ENCODE data around the gene DYRK1B. TPM values are rescaled to one million over a fixed set of nuclear protein-coding genes. Genes with fewer than 3 reads are reported as not detected.
A peak's percentile ranks its signal among the peaks of the same experiment; 100 is the strongest.

DYRK1B gene
- total and polyA plus RNA-seq, 2 experiments from 2014 or later = 19.2 to 31.4 TPM

- Histone ChIP-seq H3K4me3 (no peak overlapping the region), H3K27ac (no peak overlapping the region), H3K9me3 (ENCODE audit: low read depth) (no peaks in the 10 kb centered on the region), H3K27me3 (no peaks in the 10 kb centered on the region), H3K36me3 (peaks cover 22% of the 10 kb centered on the region), H3K4me1 (ENCODE audit: low read depth) (no peaks in the 10 kb centered on the region)
- TF ChIP-seq CTCF (IDR thresholded peaks at IDR 0.05; ENCODE audit: low read depth, low read length) = no peak
- DNase-seq (ENCODE audit: low read depth in 1 of 2, low spot score in 1 of 2) = no peak
Measured at GRCh38 chr19:39826311-39826945, 7.5 kb downstream of the DYRK1B start.

- H3K27me3 ChIP-seq = no peaks in the 10 kb centered on the region
- H3K4me1 ChIP-seq (ENCODE audit: low read depth) = no peaks in the 10 kb centered on the region
- peaks cover 22% of the 10 kb centered on the region for H3K36me3 ChIP-seq
- H3K9me3 ChIP-seq (ENCODE audit: low read depth) = no peaks in the 10 kb centered on the region
- no peak for DNase-seq (ENCODE audit: low read depth in 1 of 2, low spot score in 1 of 2)
- no peak for TF ChIP-seq CTCF (IDR thresholded peaks at IDR 0.05; ENCODE audit: low read depth, low read length)
- no peak overlapping the region for H3K4me3 ChIP-seq
- no peak overlapping the region for H3K27ac ChIP-seq
Measured at GRCh38 chr19:39825531-39826076, 8.4 kb downstream of the DYRK1B start.

- peaks cover 19% of the 10 kb centered on the region for H3K36me3 ChIP-seq
- no peak for TF ChIP-seq CTCF (IDR thresholded peaks at IDR 0.05; ENCODE audit: low read depth, low read length)
- no peak for DNase-seq (ENCODE audit: low read depth in 1 of 2, low spot score in 1 of 2)
- H3K27me3 ChIP-seq = no peaks in the 10 kb centered on the region
- no peak overlapping the region for H3K4me3 ChIP-seq
- no peaks in the 10 kb centered on the region for H3K9me3 ChIP-seq (ENCODE audit: low read depth)
- H3K4me1 ChIP-seq (ENCODE audit: low read depth) = no peaks in the 10 kb centered on the region
- peak overlapping the region; percentile 47 for H3K27ac ChIP-seq
Measured at GRCh38 chr19:39825093-39825463, 8.9 kb downstream of the DYRK1B start.

GRCh38 chr19:39824143-39825092 is 9.5 kb downstream of the DYRK1B start:
- Histone ChIP-seq H3K36me3 (peaks cover 14% of the 10 kb centered on the region), H3K4me3 (peak overlapping the region; percentile 56), H3K4me1 (ENCODE audit: low read depth) (no peaks in the 10 kb centered on the region), H3K27me3 (no peaks in the 10 kb centered on the region), H3K9me3 (ENCODE audit: low read depth) (no peaks in the 10 kb centered on the region), H3K27ac (peak overlapping the region; percentile 47)
- DNase-seq (ENCODE audit: low read depth in 1 of 2, low spot score in 1 of 2) = peak; percentile 95
- TF ChIP-seq CTCF (IDR thresholded peaks at IDR 0.05; ENCODE audit: low read depth, low read length) = no peak

GRCh38 chr19:39823686-39824085 is 10.3 kb downstream of the DYRK1B start:
- no peak for TF ChIP-seq CTCF (IDR thresholded peaks at IDR 0.05; ENCODE audit: low read depth, low read length)
- H3K9me3 ChIP-seq (ENCODE audit: low read depth) = no peaks in the 10 kb centered on the region
- peak overlapping the region; percentile 47 for H3K27ac ChIP-seq
- DNase-seq (ENCODE audit: low read depth in 1 of 2, low spot score in 1 of 2) = no peak
- no peaks in the 10 kb centered on the region for H3K27me3 ChIP-seq
- peak overlapping the region; percentile 56 for H3K4me3 ChIP-seq
- H3K36me3 ChIP-seq = peaks cover 9% of the 10 kb centered on the region
- no peaks in the 10 kb centered on the region for H3K4me1 ChIP-seq (ENCODE audit: low read depth)

Measured in cardiac muscle cell (in vitro differentiated cells and primary cell).